ENCODE results near the gene PAK4.
A peak's percentile ranks its signal among the peaks of the same experiment; 100 is the strongest.
"Not testable (repeated sequence)": the region's sequence is repeated elsewhere in the genome, so short reads cannot be mapped to it uniquely, and the experiment has no call there.

The PAK4 gene

GRCh38 chr19:39130337-39131254 is 5.0 kb downstream of the PAK4 start:
- DNase-seq = no peak

DNA sequence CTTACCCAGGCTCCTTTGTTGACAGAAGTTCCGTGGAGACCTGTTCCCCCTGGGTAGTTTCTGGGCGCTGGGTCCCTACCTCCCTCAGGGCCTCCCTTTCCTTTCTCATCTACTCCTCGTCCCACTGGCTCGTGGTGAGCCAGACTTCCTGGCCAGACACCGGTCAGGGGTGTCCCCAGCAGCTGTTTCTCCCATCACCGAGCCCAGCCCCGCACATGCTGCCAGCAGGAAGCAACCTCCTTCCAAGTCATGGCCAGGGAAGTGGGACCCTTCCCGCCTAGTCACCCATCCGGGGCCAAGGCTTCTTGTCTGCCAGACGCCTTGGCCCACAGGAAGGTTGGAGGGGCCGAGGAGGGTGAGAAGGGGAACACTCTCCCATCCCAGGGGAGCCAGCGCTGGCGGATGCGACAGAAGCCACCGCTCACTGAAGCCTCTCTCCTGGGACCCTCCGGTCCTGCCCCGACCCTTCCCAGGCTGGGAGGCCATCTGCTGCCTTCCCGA is 5.7 kb downstream of the PAK4 start:
- no peak for DNase-seq

DNA sequence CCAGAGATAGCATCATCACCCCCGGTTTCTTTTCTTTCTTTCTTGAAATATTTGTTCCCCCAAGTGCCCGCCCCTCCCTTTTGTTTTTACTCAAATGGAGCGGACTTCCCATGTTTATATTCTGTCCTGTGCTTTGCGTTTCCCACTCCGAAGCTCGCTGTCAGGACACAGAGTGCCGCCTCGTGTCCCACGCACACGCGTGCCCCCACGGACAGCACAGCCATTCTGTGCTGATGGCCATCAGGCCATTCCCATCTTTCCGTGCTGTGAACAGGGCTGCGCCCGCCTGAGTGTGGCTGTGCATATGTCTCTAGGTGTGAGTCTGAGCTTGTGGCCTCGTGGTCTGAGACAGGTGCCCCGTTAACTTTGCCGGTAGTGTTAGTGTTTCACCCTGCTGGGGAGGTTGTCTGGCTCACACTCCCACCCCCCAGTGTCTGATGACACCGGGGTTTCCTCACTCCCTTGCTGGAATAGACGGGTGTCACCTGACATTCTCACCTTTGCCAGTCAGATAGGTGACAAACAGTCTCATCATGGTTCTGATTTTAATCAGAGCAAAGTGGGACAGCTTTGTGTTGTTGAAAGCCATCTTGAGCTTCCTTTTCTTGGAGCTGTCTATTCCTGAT is 6.9 kb downstream of the PAK4 start:
- no peak for DNase-seq

- no peak for DNase-seq
Measured at GRCh38 chr19:39133431-39134270, 8.1 kb downstream of the PAK4 start.

GRCh38 chr19:39135701-39136100 is 10.1 kb downstream of the PAK4 start:
- no peak for DNase-seq

DNA sequence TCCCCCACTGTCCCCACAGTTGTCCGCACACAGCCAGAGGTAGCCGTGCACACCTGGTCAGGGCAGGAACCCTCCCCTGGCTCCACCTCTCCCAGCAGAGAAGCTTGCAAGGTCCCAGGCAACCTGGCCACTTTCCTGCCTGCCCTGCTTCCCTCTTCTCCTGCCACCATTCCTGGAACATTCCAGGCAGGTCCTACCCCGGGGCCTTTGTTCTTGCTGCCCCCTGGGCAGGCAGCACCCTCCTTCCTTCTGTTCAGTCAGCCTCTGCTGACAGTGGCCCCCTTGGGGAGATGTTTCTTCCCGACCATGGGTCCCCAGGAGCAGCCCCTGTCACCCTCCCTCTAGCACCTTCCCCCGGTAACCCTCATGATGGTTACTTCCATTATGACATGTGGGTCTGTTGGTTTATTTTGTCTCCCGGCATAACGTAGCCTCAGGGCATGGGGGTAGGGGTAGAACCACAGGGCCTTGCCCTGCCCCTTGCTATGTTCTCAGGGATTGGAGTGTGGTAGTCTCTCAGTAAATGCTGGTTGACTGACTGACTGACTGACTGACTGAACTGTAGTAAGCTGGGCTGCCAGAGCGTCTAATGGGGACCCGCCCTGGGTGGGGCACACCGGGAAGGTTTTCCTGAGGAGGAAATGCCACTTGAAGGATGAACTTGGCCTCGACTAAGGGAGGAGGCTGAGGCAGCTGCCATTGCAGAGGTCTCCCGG is 10.8 kb downstream of the PAK4 start:
- DNase-seq = no peak

DNA sequence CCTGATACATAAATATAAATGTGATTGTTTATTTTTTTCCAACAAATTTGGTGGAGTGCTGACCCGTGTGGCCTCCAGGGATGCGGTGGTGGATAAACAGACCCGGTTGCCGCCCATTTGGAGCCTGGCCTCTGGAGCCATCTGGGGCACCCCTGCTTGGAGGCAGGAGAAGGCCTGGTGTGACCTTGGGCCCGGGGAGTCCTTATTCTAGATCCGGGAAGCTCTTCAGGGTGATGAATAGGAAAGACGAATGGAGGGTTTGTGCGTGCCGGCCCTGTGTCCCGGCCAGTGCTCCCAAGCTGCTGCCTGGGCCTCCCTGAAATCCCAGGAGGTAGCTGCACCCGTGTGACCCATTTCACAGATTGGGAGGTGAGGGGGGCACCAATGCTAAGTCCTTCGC is 11.5 kb downstream of the PAK4 start:
- DNase-seq = no peak

DNA sequence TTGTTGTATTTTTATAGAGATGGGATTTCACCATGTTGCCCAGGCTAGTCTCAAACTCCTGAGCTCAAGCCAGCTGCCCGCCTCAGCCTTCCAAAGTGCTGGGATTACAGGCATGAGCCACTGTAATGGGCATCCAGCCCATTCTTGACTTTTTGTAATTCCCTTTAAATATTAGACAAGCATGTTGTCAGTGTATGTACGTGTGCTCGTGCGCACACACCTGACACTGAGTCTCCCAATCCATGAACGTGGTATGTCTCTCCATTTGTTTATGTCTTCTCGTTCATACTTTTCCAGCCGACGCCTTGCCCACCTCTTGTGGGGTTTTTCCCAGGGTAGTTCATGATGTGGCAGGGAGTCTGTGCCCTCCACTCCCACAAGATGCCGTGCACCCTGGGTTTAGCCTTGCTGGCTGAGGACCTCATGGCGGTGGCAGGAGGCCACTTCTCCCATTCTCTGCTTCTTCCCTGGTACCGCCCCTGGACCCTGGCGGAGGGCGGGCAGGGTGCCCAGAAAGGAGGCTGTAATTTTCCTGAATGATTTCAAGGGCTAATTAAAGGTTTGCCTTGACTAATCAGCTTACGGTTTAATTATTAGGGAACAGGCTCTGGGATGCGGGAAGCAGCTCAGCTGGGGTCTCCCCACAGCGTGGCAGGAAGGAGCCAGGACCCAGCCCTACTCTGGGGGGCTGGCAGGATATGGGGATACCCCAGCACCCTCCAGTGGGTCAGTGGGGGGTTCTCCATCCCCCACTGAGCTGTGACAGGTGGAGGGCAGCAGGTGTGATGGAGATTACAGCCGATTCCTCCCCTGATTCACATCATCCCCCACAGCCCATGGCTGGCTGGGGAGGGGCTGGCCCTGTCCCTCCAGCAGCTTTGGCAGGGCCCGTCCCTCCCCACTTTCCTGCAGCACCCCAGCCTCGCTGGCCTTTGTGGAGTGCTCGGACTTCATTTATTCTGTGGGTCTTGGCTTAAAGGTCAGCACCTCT is 12.9 kb downstream of the PAK4 start:
- DNase-seq = peak; percentile 79

DNA sequence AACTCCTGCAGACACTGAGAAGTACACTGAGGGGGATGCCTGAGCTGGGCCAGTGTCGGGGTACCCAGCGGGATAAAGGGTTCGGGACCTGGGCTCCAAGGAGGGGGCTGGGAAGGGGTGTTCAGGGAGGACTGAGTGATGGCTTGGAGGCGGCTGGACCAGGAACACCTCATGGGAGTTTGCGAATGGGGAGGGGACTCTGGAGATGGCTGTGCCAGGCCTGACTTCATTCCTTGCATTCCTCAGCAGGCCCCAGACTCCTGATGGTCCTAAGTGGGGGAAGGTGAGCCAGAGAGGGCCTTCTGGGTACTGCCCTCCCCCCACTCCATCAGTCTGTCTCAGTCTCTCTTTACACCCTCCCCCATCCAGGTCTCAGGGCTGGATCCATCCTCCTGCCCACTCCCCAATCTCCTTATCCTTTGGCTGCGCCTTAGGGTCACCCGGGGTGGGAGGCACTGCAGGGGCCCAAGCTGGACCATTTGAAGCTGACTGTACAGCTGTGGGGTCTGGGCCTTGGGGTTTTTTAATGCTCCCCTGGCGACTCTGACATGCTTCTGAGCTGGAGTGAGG is 13.8 kb downstream of the PAK4 start:
- DNase-seq = no peak

DNA sequence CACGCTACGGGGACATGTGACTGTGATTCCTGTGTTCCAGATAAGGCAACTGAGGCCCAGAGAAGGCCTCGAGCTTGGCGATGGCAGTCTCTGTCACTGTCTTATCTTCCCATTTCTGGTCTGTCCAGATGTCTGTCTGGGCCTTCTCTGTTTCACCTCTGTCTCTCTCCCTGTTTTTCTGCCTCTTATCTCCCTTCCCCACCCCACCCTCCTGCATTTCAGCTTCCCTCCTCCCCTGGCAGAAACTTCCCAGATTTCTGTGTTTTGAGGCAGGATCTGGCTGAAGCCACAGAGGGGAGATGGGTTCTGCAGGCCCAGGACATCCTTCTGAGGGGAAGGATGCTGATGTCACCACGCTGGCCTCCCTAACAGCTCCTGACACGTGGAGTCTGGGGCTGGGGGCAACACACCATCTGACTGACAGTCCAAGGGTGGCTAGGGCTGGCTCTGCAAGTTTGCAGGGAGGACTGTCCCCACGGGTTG is 14.4 kb downstream of the PAK4 start:
- no peak for DNase-seq

DNA sequence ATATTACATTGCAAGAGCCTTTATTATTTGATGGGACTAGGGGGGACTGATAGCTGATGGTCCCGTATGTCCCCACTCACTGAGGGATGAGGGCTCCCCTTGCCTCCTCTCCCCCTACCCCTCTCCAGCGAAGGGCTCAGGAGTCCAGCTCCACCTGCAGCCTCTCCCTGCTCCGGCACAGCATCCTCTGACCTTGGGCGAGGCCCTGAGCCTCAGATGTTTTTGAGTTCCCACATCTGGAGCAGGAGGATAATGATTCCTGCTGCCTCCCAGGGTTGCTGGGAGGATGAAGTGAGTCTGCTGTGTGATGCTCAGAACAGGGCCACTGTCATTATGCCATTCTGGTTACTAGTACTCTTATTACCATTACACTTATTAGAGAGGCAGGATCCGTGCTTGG is 15.0 kb downstream of the PAK4 start:
- DNase-seq = no peak

DNA sequence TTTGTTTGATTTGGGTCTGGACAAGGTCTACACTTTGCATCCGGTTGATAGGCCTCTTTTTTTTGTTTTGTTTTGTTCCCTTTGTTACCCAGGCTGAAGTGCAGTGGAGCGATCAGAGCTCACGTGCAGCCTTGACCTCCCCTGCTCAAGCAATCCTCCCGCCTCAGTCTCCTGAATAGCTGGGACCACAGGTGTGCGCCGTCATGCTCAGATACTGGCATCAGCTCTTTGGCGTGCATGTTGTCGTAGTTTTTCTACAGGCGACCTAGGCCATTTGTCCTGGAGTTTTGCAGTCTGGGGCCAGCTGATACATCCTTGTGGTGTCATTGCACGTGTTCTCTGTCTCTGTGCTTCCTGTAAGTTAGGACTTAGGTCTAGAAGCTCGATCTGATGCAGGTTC is 16.3 kb downstream of the PAK4 start:
- no peak for DNase-seq

- DNase-seq = no peak
Measured at GRCh38 chr19:39142630-39143029, 17.0 kb downstream of the PAK4 start.

DNA sequence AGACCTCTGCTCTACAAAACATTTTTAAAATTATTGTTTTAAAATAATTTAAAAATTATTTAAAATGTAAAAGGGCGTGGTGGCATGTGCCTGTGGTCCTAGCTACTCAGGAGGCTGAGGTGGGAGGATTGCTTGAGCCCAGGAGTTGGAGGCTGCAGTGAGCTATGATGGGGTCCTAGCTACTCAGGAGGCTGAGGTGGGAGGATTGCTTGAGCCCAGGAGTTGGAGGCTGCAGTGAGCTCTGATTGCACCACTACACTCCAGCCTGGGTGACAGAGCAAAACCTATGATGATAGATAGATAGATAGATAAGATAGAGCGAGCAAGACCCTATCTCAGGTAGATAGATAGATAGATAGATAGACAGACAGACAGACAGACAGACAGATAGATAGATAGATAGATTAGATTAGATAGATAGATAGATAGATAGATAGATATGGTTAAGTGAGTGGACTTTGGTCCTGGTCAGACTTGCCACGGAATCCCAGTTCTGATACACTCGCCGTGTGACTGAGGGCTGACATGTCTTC is 18.2 kb downstream of the PAK4 start:
- not testable (repeated sequence) for DNase-seq

- no peak for DNase-seq
Measured at GRCh38 chr19:39144290-39145071, 18.9 kb downstream of the PAK4 start.

GRCh38 chr19:39145180-39145953 is 19.8 kb downstream of the PAK4 start:
- no peak for DNase-seq

DNA sequence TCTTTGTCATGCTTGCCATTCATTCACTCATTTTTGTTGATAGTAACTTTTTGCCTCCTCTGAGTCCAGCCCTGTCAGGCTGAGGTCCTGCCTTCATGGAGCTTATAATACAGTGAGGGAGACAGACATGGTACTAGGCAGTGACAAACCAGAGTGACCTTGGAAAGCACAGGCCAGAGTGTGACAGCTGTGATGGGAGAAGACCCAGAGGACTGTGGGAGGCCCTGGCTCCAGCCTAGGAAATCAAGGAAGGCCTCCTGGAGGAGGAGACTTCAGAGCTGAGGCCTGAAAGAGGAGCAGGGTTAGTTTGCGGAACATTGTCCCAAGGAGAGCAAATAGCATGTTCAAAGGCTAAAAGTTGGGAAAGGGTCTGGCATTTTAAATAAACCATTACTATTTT is 20.5 kb downstream of the PAK4 start:
- DNase-seq = no peak

DNA sequence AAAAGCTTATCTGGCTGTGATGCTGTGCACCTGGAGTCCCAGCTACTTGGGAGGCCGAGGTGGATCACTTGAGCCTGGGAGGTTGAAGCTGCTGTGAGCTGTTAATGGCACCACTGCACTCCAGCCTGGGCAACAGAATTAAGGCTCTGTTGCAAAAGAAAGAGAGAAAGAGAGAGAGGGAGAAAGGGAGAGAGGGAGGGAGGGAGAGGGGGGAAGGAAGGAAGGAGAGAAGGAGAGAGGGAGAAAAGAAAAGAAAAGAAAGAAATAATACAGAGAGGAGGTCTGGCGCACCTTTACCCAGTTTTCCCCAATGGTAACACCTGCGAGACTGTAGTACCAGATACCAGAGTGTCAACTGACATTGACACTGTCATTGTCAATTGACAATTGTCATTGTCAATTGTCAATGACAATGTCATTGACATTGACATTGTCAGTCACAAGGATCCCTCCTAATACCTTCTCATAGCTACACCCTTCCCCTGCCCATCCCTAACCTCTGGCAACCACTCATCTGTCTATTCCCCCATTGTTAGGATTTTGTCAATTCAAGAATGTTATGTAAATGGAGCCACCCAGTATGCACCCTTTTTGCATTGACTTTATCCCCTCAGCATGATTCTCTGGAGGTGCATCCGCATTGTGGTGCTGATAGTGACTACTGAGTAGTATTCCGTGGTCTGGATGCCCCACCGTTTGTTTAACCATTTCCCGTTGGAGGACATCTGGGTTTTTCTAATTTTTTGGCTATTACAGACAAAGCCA is 21.3 kb downstream of the PAK4 start:
- DNase-seq = no peak
